T-helper 22 cell (primary cell): Measurements from ENCODE around the gene TBC1D23.
"Not testable (repeated sequence)": the region's sequence is repeated elsewhere in the genome, so short reads cannot be mapped to it uniquely, and the experiment has no call there.

Experiments used
- DNase-seq: peaks from one replicate; pipeline ENCODE4 v3.0.0-alpha.2; 2020; ENCODE audit warnings: low read depth

Gene TBC1D23

GRCh38 chr3:100351770-100352169 lies 91.0 kb downstream of the TBC1D23 start:
- not testable (repeated sequence) for DNase-seq

DNA sequence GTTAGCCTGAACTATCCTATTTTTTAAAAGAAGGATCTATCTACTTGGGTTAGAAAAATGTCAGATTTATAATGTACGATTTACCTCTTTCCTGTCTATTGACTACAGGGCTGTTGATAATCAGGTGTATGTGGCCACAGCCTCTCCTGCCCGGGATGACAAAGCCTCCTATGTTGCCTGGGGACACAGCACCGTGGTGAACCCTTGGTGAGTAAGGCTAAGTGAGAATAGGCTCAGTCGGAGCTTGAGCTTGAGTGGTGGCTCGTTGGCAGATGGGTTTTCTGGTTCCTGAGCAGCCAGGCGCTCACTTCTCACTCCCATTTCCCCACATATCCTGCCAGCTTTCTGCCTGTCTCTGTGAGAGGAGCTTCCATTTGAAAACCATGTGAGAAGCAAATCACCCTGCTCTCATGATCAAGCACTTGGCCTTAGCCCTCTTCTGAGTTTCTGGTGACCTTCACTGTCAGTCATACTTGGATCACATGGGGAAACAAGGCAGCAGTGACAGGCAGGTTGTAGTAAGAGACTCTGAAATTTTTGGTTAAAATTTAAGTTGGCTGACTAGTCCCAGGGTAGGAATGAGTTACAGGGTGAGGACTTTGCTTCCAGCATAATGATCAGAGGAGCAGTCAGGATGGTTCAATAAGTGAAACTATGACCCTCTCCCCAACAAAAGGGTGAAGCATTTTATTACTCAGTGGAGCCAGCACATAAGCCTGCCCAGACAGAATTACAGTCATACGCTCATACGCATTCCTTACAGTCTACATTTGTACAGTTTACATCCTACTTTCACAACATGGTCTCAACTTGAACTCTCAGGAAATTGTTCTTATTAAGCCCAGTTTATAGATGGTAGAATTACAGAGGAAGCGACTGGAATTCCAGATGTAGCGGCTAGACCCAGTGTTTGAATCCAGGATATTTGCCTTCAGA lies 91.8 kb downstream of the TBC1D23 start:
- no peak for DNase-seq

GRCh38 chr3:100354850-100355249 lies 94.1 kb downstream of the TBC1D23 start:
- DNase-seq = no peak

- DNase-seq = no peak
Measured at GRCh38 chr3:100358413-100358812, 97.6 kb downstream of the TBC1D23 start.

- no peak for DNase-seq
Measured at GRCh38 chr3:100359035-100359434, 98.2 kb downstream of the TBC1D23 start.

DNA sequence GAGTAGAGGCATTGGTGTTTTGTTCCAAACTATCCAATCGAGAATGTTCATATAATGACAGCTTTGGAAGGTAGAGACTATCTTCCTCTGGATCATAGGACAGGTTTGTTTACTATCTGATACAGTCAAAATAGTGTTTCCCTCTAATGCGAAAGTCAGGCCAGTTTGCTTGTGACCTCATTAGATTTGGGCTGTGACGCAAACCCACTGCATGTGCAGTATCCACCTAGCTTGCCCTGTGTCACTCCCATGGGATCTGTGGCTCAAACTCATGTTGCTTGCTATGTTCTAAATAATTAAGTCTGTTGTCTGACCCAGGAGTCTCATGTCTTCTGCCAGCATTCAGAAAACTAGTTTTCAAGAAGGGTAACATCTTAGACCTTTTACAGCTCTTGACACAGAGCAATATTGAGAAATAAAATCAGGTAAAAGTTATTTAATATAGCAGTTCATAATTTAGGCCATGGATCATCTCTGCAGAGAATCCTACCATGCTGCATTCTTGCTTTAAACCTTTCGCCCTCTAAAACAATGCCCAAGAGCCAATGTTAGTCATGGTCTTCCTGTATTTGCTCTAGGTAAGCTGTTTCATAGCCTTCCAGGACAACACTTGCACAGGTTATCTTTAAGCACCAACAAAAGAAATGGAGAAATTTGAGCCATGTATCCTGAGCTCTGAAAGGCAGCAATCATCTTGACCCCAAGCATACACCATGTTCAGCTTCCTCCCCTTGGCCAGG lies 100.1 kb downstream of the TBC1D23 start:
- no peak for DNase-seq

DNA sequence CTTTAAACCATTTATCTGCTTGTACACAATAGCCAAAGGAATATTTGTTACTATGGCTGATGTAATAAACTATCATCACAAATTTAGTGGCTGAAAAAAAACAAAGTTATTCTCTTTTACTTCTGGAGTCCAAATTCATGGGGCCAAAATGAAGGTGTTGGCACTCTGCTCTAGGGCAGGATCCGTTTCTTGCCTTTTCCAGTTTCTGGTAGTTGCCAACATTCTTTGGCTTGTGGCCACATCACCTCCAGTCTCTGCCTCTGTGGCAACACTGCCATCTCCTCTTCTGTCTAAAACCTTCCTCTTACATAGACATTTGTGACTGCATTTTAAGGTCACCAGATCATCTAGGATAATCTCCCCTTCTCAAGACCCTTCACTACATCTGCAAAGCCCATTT lies 101.1 kb downstream of the TBC1D23 start:
- no peak for DNase-seq

DNA sequence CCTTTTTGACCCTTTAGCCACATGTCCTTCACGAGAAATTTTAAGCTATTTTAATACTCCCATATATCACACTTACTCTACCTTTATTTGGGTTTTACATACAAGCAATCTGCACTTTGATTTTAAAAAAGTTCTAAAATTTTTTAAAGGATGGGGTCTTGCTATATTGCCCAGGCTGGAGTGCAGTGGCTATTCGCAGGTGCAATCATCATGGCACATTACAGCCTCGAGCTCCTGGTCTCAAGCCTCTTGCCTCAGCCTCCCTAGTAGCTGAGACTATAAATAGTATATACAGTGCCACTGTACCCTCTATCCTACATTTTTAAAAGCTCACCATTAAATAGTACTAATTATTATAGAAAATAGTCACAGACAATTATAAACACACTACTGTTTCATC lies 103.6 kb downstream of the TBC1D23 start:
- no peak for DNase-seq

DNA sequence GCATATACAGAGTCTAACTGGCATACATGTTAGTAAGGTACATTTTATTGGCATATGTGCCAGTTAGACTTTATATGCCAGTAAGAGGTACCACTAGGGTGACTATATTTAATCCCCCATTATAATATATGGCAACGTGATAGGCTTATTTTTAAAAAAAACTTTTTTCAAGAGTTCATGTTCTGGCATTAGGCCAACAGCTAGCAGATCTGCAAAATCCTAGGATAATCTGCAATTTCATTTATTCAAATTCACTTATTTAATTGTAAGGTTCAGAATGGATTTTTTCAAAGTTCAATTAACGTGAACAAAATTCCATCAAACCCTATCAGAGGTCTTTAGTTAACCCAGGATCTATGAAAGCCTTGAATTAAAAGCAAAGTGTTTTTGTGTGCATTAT lies 105.6 kb downstream of the TBC1D23 start:
- DNase-seq = no peak

- DNase-seq = no peak
Measured at GRCh38 chr3:100368441-100368840, 107.6 kb downstream of the TBC1D23 start.

GRCh38 chr3:100370756-100371155 lies 110.0 kb downstream of the TBC1D23 start:
- DNase-seq = no peak

- no peak for DNase-seq
Measured at GRCh38 chr3:100374521-100374920, 113.7 kb downstream of the TBC1D23 start.
